ENCODE measurements around the gene MRPS27. TPM values are rescaled to one million over a fixed set of nuclear protein-coding genes. Genes with fewer than 3 reads are reported as not detected.

Gene MRPS27
- total RNA-seq, 1 donor from 2014 or later = 54.7 TPM

- H3K27ac Mint-ChIP-seq = no peak overlapping the region
- H3K9me3 Mint-ChIP-seq (ENCODE audit: low read depth) = no peaks in the 10 kb centered on the region
- H3K4me1 Mint-ChIP-seq (ENCODE audit: low read depth) = no peaks in the 10 kb centered on the region
- peaks cover 3% of the 10 kb centered on the region for H3K36me3 Mint-ChIP-seq (ENCODE audit: insufficient read depth)
- no peak for TF ChIP-seq CTCF (IDR thresholded peaks at IDR 0.05; ENCODE audit: unreplicated experiment)
- DNase-seq (ENCODE audit: low spot score, unreplicated experiment) = no peak
- no peak overlapping the region for H3K4me3 Mint-ChIP-seq (ENCODE audit: low read depth)
- H3K27me3 Mint-ChIP-seq = no peaks in the 10 kb centered on the region
Observed at GRCh38 chr5:72284559-72285423, 35.2 kb downstream of the MRPS27 start.

- no peaks in the 10 kb centered on the region for H3K27me3 Mint-ChIP-seq
- DNase-seq (ENCODE audit: low spot score, unreplicated experiment) = no peak
- TF ChIP-seq CTCF (IDR thresholded peaks at IDR 0.05; ENCODE audit: unreplicated experiment) = no peak
- H3K9me3 Mint-ChIP-seq (ENCODE audit: low read depth) = no peaks in the 10 kb centered on the region
- H3K27ac Mint-ChIP-seq = no peak overlapping the region
- H3K4me3 Mint-ChIP-seq (ENCODE audit: low read depth) = no peak overlapping the region
- H3K4me1 Mint-ChIP-seq (ENCODE audit: low read depth) = no peaks in the 10 kb centered on the region
- peaks cover 8% of the 10 kb centered on the region for H3K36me3 Mint-ChIP-seq (ENCODE audit: insufficient read depth)
Observed at GRCh38 chr5:72283358-72283757, 36.7 kb downstream of the MRPS27 start.

- H3K27ac Mint-ChIP-seq = no peak overlapping the region
- H3K9me3 Mint-ChIP-seq (ENCODE audit: low read depth) = no peaks in the 10 kb centered on the region
- H3K4me1 Mint-ChIP-seq (ENCODE audit: low read depth) = no peaks in the 10 kb centered on the region
- no peak overlapping the region for H3K4me3 Mint-ChIP-seq (ENCODE audit: low read depth)
- TF ChIP-seq CTCF (IDR thresholded peaks at IDR 0.05; ENCODE audit: unreplicated experiment) = no peak
- H3K27me3 Mint-ChIP-seq = no peaks in the 10 kb centered on the region
- no peak for DNase-seq (ENCODE audit: low spot score, unreplicated experiment)
- peaks cover 10% of the 10 kb centered on the region for H3K36me3 Mint-ChIP-seq (ENCODE audit: insufficient read depth)
Observed at GRCh38 chr5:72282878-72283277, 37.2 kb downstream of the MRPS27 start.

GRCh38 chr5:72281764-72282499 lies 38.1 kb downstream of the MRPS27 start:
- H3K36me3 Mint-ChIP-seq (ENCODE audit: insufficient read depth) = peaks cover 17% of the 10 kb centered on the region
- no peaks in the 10 kb centered on the region for H3K27me3 Mint-ChIP-seq
- DNase-seq (ENCODE audit: low spot score, unreplicated experiment) = no peak
- H3K4me3 Mint-ChIP-seq (ENCODE audit: low read depth) = no peak overlapping the region
- H3K27ac Mint-ChIP-seq = no peak overlapping the region
- no peaks in the 10 kb centered on the region for H3K9me3 Mint-ChIP-seq (ENCODE audit: low read depth)
- TF ChIP-seq CTCF (IDR thresholded peaks at IDR 0.05; ENCODE audit: unreplicated experiment) = no peak
- no peaks in the 10 kb centered on the region for H3K4me1 Mint-ChIP-seq (ENCODE audit: low read depth)

GRCh38 chr5:72281430-72281763 lies 38.6 kb downstream of the MRPS27 start:
- peaks cover 20% of the 10 kb centered on the region for H3K36me3 Mint-ChIP-seq (ENCODE audit: insufficient read depth)
- peaks cover 1% of the 10 kb centered on the region for H3K9me3 Mint-ChIP-seq (ENCODE audit: low read depth)
- H3K4me1 Mint-ChIP-seq (ENCODE audit: low read depth) = no peaks in the 10 kb centered on the region
- H3K27ac Mint-ChIP-seq = no peak overlapping the region
- no peak for DNase-seq (ENCODE audit: low spot score, unreplicated experiment)
- TF ChIP-seq CTCF (IDR thresholded peaks at IDR 0.05; ENCODE audit: unreplicated experiment) = no peak
- H3K4me3 Mint-ChIP-seq (ENCODE audit: low read depth) = no peak overlapping the region
- no peaks in the 10 kb centered on the region for H3K27me3 Mint-ChIP-seq

Measured in progenitor cell of endocrine pancreas (in vitro differentiated cells).